Lower leg skin (tissue), 3 donors: ENCODE results near the gene DSG2.

ENCODE experiments used
- CTCF ChIP-seq, 3 donors: fragments of 450-650 bp; IDR thresholded peaks; one replicate each; pipeline ENCODE4 v1.5.1; 2016; ENCODE audit warnings: antibody characterized with exemption in 3 of 3, mild to moderate bottlenecking in 3 of 3, moderate library complexity in 2 of 3
- POLR2A ChIP-seq, 2 donors: fragments of 450-650 bp; IDR thresholded peaks; one replicate each; pipeline ENCODE4 v1.6.1; 2016 to 2017; ENCODE audit warnings: antibody characterized with exemption in 2 of 2, mild to moderate bottlenecking in 1 of 2, moderate library complexity in 1 of 2

- TF ChIP-seq CTCF (IDR thresholded peaks at IDR 0.05) = no peak
- TF ChIP-seq POLR2A (IDR thresholded peaks at IDR 0.05) = no peak
Observed at GRCh38 chr18:31578126-31578525, 80.1 kb downstream of the DSG2 start.
